A549 (cell line): ENCODE results near the gene CD79A. TPM values are rescaled to one million over a fixed set of nuclear protein-coding genes. Genes with fewer than 3 reads are reported as not detected.
A peak's percentile ranks its signal among the peaks of the same experiment; 100 is the strongest.
"Not testable (repeated sequence)": the region's sequence is repeated elsewhere in the genome, so short reads cannot be mapped to it uniquely, and the experiment has no call there.

ENCODE experiments used
- ATAC-seq, 2 experiments: fragments of 200-7000 bp in 1 of 2; fragments of >200 bp in 1 of 2; cut with Nextera tagmentation in 1 of 2; cut with Tn5 transposase in 1 of 2; 3 replicates each; pipeline versions ENCODE4 v1.8.0 to v1.9.1; 2018 to 2020; ENCODE audit warnings: mild to moderate bottlenecking in 1 of 2, moderate library complexity in 1 of 2
- CTCF ChIA-PET: fragments of 300-600 bp; sonication (Branson Sonifier 250); formaldehyde crosslinking; extraction: SDS; loops from one replicate; lab custom pipeline; 2021; ENCODE audit warnings: antibody characterized with exemption, inconsistent platforms; lab: Yijun Ruan, JAX
- POLR2A ChIA-PET: fragments of 350-600 bp; formaldehyde crosslinking; extraction: SDS; loops from one replicate; lab custom pipeline; 2021; ENCODE audit warnings: antibody characterized with exemption, inconsistent platforms; lab: Yijun Ruan, JAX
- DNase-seq, 2 experiments: peaks; one replicate each; pipeline versions ENCODE4 v3.0.0 to v3.0.0-alpha.2; 2011 to 2016; ENCODE audit warnings: low read depth in 1 of 2, low spot score in 1 of 2
- FAIRE-seq: peaks from 2 replicates; lab custom pipeline; 2011; peaks lifted over from hg19 to GRCh38; lab: Jason Lieb, UNC
- H3K27ac ChIP-seq, 2 experiments: fragments of >200 bp; sonication (Bioruptor Twin); formaldehyde crosslinking; 3 replicates each; pipeline ENCODE4 v1.5.1; 2016 to 2017
- H3K4me1 ChIP-seq: fragments of >200 bp; sonication (Bioruptor Twin); formaldehyde crosslinking; 3 replicates; pipeline ENCODE4 v1.6.1; 2016
- H3K4me2 ChIP-seq: fragments of >200 bp; sonication (Bioruptor Twin); formaldehyde crosslinking; 3 replicates; pipeline ENCODE4 v1.6.1; 2016
- H3K4me3 ChIP-seq: fragments of >200 bp; sonication (Bioruptor Twin); formaldehyde crosslinking; 3 replicates; pipeline ENCODE4 v1.5.1; 2016
- H3K9me3 ChIP-seq: fragments of >200 bp; sonication (Bioruptor Twin); formaldehyde crosslinking; 3 replicates; pipeline ENCODE4 v1.6.1; 2016
- CBX2 ChIP-seq: fragments of 200-600 bp; sonication (generic); IDR thresholded peaks from 2 replicates; pipeline ENCODE4 v1.6.1; 2016; ENCODE audit warnings: low read depth, mild to moderate bottlenecking, borderline replicate concordance
- CTCF ChIP-seq: fragments of >200 bp; sonication (Bioruptor Twin); formaldehyde crosslinking; IDR thresholded peaks from 3 replicates; pipeline ENCODE4 v1.5.1; 2016
- ESRRA ChIP-seq: fragments of 150-350 bp; IDR thresholded peaks from 2 replicates; pipeline ENCODE4 v1.6.1; 2014; ENCODE audit warnings: mild to moderate bottlenecking, low read length, borderline replicate concordance
- FOSB ChIP-seq: fragments of 250-450 bp; sonication (Bioruptor Pico); IDR thresholded peaks from 2 replicates; pipeline ENCODE4 v1.5.0; 2020; ENCODE audit warnings: mild to moderate bottlenecking, moderate library complexity
- FOSL2 ChIP-seq, 2 experiments: fragments of 450-650 bp in 1 of 2; fragments of >200 bp in 1 of 2; sonication (Bioruptor Twin) in 1 of 2; formaldehyde crosslinking; IDR thresholded peaks; 2 replicates each; pipeline versions ENCODE4 v1.5.0 to v1.6.1; 2016 to 2020; ENCODE audit warnings: mild to moderate bottlenecking in 1 of 2, moderate library complexity in 1 of 2
- GATA3 ChIP-seq: IDR thresholded peaks from 2 replicates; pipeline ENCODE4 v1.6.1; 2012; ENCODE audit warnings: borderline replicate concordance
- HOXA7 ChIP-seq: fragments of 250-450 bp; sonication (Bioruptor Pico); IDR thresholded peaks from 2 replicates; pipeline ENCODE4 v1.5.0; 2020; ENCODE audit warnings: mild to moderate bottlenecking, moderate library complexity
- MAFK ChIP-seq: fragments of 450-650 bp; IDR thresholded peaks from 2 replicates; pipeline ENCODE4 v1.6.1; 2014; ENCODE audit not compliant: partially characterized antibody
- MAX ChIP-seq: IDR thresholded peaks from 2 replicates; pipeline ENCODE4 v1.6.1; 2012
- MAZ ChIP-seq: fragments of 150-350 bp; IDR thresholded peaks from 2 replicates; pipeline ENCODE4 v1.6.1; 2014; ENCODE audit warnings: antibody characterized with exemption, low read depth, low read length, borderline replicate concordance
- NR3C1 ChIP-seq: fragments of >200 bp; sonication (Bioruptor Twin); formaldehyde crosslinking; IDR thresholded peaks from 3 replicates; pipeline ENCODE4 v1.6.1; 2017
- RAD21 ChIP-seq, 2 experiments: fragments of >200 bp in 1 of 2; sonication (Bioruptor Twin) in 1 of 2; formaldehyde crosslinking in 1 of 2; IDR thresholded peaks in 1 of 2; conservative IDR thresholded peaks in 1 of 2; 2 replicates in 1 of 2; 3 replicates in 1 of 2; pipeline ENCODE4 v1.6.1; 2012 to 2018; ENCODE audit warnings: inconsistent platforms in 1 of 2
- RARB ChIP-seq: fragments of 250-450 bp; sonication (Bioruptor Pico); IDR thresholded peaks from 2 replicates; pipeline ENCODE4 v1.8.0; 2021; ENCODE audit warnings: mild to moderate bottlenecking, moderate library complexity
- RCOR1 ChIP-seq: fragments of 150-350 bp; IDR thresholded peaks from 2 replicates; pipeline ENCODE4 v1.6.1; 2014; ENCODE audit warnings: antibody characterized with exemption, low read length, low read depth
- SREBF2 ChIP-seq: fragments of 450-650 bp; IDR thresholded peaks from 2 replicates; pipeline ENCODE4 v1.6.1; 2014; ENCODE audit warnings: mild to moderate bottlenecking, moderate library complexity
- TFCP2L1 ChIP-seq: fragments of 250-450 bp; sonication (Bioruptor Pico); IDR thresholded peaks from 2 replicates; pipeline ENCODE4 v1.5.0; 2021; ENCODE audit warnings: mild to moderate bottlenecking
- ZC3H11A ChIP-seq: fragments of 450-650 bp; IDR thresholded peaks from 2 replicates; pipeline ENCODE4 v1.6.1; 2014; ENCODE audit warnings: antibody characterized with exemption, mild to moderate bottlenecking
- WGBS: methylation state at CpG from one replicate; pipeline ENCODE4 v1.1.6; 2017; ENCODE audit errors: missing lambda C conversion rate; 5-methylcytosine and 5-hydroxymethylcytosine counted together
- polyA plus RNA-seq, 4 experiments: library from polyadenylated mRNA; depleted of rRNA in 3 of 4; stranded (reverse); fragments of >200 nt; fragmentation: RNase III in 1 of 4; extraction: RNeasy Plus Mini Kit Qiagen cat#74134 plus additional on column Dnase treatment in 1 of 4; gene quantifications; 2 replicates in 3 of 4; 3 replicates in 1 of 4; pipeline ENCODE4 v1.2.3, GENCODE V29; 2011 to 2017
- TF ChIP-seq, protein P1 (sequence below): fragments of 450-650 bp; IDR thresholded peaks from 2 replicates; pipeline ENCODE4 v1.6.1; 2014; ENCODE audit warnings: antibody characterized with exemption
- TF ChIP-seq, protein P2 (sequence below): fragments of >200 bp; sonication (Bioruptor Twin); formaldehyde crosslinking; IDR thresholded peaks from 3 replicates; pipeline ENCODE4 v1.6.1; 2016
- TF ChIP-seq, protein P3 (sequence below): fragments of 150-350 bp; IDR thresholded peaks from 2 replicates; pipeline ENCODE4 v1.6.1; 2014; ENCODE audit warnings: low read depth, mild to moderate bottlenecking, low read length

Gene CD79A
- polyA plus RNA-seq, 2 of the 4 experiments (the other 2 are of a cell fraction) = 0.52 to 0.54 TPM

DNA sequence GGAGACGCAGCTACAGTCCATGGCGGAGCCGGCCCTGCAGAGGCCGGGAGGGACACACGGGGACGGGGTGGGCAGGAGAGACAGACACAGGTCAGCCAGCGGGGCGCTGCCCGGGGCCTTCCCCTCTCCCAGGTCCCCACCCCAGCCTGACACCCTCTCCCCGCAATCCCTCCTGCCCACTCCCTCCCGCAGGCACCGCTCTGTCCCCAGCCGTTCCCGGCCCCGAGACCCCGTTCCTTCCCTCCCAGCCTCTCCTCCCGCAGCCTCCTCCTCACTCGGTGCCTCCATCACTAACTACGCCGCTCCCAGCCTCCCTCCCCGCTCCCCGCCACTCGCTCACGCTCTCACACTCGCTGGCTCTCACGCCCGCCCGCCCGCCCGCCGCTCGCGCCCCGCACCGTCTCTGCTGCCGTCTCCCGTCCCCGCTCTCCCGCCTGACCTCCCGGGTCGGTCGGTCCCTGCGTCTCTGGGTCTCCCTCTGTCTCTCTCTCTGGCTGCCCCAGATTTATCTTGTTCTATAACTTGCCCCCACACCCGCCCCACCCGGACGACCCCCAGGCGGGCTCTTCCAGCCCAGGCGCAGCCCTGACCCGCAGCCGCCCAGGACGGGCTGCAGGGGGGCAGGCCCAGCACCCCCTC lies 35.9 kb downstream of the CD79A start:
- Histone ChIP-seq H3K4me2 (peak overlapping the region; percentile 46), H3K4me1 (peaks cover 17% of the 10 kb centered on the region), H3K4me3 (no peak overlapping the region), H3K9me3 (no peaks in the 10 kb centered on the region), H3K27ac (peak overlapping the region in 1 of 2 experiments; percentile 1; a peak in 1 of 6 replicates)
- TF ChIP-seq SREBF2 (no peak), ZC3H11A (no peak), CTCF (no peak), FOSL2 (IDR thresholded peaks at IDR 0.05) (no peak), FOSL2 (CRISPR knock-in tag; IDR thresholded peaks at IDR 0.05) (no peak)
- TF ChIP-seq, protein P1, sequence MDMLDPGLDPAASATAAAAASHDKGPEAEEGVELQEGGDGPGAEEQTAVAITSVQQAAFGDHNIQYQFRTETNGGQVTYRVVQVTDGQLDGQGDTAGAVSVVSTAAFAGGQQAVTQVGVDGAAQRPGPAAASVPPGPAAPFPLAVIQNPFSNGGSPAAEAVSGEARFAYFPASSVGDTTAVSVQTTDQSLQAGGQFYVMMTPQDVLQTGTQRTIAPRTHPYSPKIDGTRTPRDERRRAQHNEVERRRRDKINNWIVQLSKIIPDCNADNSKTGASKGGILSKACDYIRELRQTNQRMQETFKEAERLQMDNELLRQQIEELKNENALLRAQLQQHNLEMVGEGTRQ = no peak
- peak; percentile 17 to 61; a peak in 5 of 6 replicates for ATAC-seq
- CTCF ChIA-PET = interaction anchor here (1.0 kb wide), 1 partner anchor 78 kb away, joined by 3 read pairs; no protein-coding TSS in a partner anchor
- WGBS = 30% methylated on average over 37 of the region's 51 CpGs
- POLR2A ChIA-PET = interaction anchor here (1.1 kb wide), 1 partner anchor 40 kb away, joined by 4 read pairs; no protein-coding TSS in a partner anchor
- DNase-seq = no peak
- no peak for FAIRE-seq

DNA sequence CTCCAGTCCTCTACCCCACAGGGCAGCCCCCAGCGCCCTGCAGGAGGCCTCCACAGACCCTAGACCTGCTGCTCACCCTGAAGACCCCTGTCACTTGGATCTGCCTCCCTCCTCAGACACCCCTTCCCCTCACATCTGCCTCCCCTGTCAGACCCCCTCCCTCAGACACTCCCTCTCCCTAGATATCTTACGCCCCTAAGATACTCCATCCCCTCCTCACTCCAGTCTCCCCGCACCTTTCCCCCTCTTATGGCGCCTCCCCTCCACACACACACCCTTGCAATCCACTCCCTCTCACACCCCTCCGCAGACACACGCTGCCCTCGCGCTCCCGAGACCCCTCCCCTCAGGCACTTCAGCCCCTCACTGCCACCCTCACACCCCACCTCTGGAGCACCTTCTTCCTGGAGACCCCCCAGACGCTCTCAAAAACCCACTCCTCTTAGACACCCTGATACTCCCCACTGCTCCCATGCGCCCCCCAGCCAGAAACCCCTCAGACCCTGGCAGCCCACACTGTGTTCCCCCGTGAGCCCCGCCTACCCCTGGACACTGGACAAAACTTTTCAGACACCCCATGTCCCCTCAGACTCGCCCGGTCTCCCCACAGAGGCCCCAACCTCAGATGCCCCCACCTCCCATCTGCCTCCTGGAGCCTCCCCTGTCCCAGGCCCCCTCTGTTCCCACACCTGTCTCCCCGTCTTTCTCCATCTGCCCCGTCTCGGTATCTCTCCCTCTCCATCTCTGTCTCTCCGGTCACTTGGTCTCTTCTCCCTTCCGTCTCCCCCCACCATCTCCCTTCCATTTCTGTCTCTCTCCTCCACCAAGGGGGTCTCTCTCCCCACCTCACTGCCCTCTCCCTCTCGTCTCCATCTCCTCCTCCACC lies 36.7 kb downstream of the CD79A start:
- H3K27ac ChIP-seq = peak overlapping the region in 1 of 2 experiments; percentile 1; a peak in 1 of 6 replicates
- ChIA-PET POLR2A (no interaction called here), CTCF (no interaction called here)
- no peak for FAIRE-seq
- WGBS = 35% methylated on average over 19 of the region's 21 CpGs
- peak; percentile 0 to 23; a peak in 3 of 6 replicates for ATAC-seq
- H3K4me1 ChIP-seq = peaks cover 17% of the 10 kb centered on the region
- peak overlapping the region; percentile 46 for H3K4me2 ChIP-seq
- no peak overlapping the region for H3K4me3 ChIP-seq
- H3K9me3 ChIP-seq = no peaks in the 10 kb centered on the region
- TF ChIP-seq ESRRA (no peak), MAZ (no peak), GATA3 (no peak), RCOR1 (no peak), CBX2 (no peak), MAFK (no peak), RARB (CRISPR knock-in tag) (no peak), NR3C1 (no peak), MAX (no peak), HOXA7 (CRISPR knock-in tag) (no peak), FOSB (CRISPR knock-in tag) (no peak), TFCP2L1 (CRISPR knock-in tag) (no peak), ZC3H11A (no peak), RAD21 (conservative IDR thresholded peaks at IDR 0.05 in 1 of 2, IDR thresholded peaks at IDR 0.05 in 1 of 2) (no peak)
- TF ChIP-seq, protein P1 = no peak
- TF ChIP-seq, protein P2, sequence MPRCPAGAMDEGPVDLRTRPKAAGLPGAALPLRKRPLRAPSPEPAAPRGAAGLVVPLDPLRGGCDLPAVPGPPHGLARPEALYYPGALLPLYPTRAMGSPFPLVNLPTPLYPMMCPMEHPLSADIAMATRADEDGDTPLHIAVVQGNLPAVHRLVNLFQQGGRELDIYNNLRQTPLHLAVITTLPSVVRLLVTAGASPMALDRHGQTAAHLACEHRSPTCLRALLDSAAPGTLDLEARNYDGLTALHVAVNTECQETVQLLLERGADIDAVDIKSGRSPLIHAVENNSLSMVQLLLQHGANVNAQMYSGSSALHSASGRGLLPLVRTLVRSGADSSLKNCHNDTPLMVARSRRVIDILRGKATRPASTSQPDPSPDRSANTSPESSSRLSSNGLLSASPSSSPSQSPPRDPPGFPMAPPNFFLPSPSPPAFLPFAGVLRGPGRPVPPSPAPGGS = no peak
- TF ChIP-seq, protein P3, sequence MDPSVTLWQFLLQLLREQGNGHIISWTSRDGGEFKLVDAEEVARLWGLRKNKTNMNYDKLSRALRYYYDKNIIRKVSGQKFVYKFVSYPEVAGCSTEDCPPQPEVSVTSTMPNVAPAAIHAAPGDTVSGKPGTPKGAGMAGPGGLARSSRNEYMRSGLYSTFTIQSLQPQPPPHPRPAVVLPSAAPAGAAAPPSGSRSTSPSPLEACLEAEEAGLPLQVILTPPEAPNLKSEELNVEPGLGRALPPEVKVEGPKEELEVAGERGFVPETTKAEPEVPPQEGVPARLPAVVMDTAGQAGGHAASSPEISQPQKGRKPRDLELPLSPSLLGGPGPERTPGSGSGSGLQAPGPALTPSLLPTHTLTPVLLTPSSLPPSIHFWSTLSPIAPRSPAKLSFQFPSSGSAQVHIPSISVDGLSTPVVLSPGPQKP = no peak
- TF ChIP-seq, all 56 proteins: peak for 0
- no peak for DNase-seq

- DNase-seq, H3K27ac ChIP-seq, H3K4me2 ChIP-seq, H3K4me3 ChIP-seq, H3K9me3 ChIP-seq, FAIRE-seq, POLR2A ChIA-PET, CTCF ChIA-PET, ATAC-seq: not testable (repeated sequence)
- 4% methylated on average over 2 of the region's 5 CpGs for WGBS
- peaks cover 17% of the 10 kb centered on the region for H3K4me1 ChIP-seq
These were observed 37.4 kb downstream of the CD79A start for GRCh38 chr19:41914424-41914834.
